Purkinje cell (primary cell): Measurements from ENCODE around the gene LCE1B. TPM values are rescaled to one million over a fixed set of nuclear protein-coding genes. Genes with fewer than 3 reads are reported as not detected.

Experiments used
- polyA plus RNA-seq: library from polyadenylated mRNA; unstranded; fragments of >200 nt; fragmentation: Nextera tagmentation; gene quantifications from 2 replicates; pipeline ENCODE4 v1.2.1, GENCODE V29; 2014

The LCE1B gene, protein sequence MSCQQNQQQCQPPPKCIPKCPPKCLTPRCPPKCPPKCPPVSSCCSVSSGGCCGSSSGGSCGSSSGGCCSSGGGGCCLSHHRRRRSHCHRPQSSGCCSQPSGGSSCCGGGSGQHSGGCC
- polyA plus RNA-seq = not detected in 2 replicates

GRCh38 chr1:152811671-152812070 is at the start of gene LCE1B:
Gene LCE1B (plus strand): TSS chr1:152811971. CDS start chr1:152812447, 476 bp downstream.

DNA sequence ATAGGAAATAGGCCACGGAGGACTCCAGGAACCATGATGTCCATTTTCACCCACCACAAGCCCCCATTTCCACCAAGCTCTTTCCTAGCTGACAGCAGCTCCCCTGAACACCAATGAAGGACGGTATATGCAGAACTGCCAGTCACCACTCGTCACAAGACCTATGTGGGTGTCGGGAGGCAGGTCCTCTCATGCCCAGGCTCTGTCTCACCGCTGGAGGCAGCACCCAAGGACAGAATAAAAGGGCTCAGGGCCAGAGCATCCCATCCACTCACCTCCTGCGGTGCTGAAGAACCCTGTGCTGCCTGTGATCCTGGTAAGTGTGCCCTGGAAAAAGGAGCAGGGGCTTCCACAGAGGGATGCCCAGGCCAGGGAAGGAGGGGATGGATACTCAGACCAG is 36.9 kb upstream of the LCE1B start, which contains the start of gene LCE1F:
Gene LCE1F (plus strand): TSS at position 266 of the 400 bp plus-strand sequence. CDS start 1,232 bp downstream, outside the sequence.

GRCh38 chr1:152786077-152786476 is 25.7 kb upstream of the LCE1B start, which contains the start of gene LCE1E:
Gene LCE1E (plus strand): TSS chr1:152786257. CDS start chr1:152787300, 1,043 bp downstream.

GRCh38 chr1:152796421-152796820 is 15.3 kb upstream of the LCE1B start, which contains the start of gene LCE1D:
Gene LCE1D (plus strand): TSS chr1:152796721. CDS start chr1:152797795, 1,074 bp downstream.

DNA sequence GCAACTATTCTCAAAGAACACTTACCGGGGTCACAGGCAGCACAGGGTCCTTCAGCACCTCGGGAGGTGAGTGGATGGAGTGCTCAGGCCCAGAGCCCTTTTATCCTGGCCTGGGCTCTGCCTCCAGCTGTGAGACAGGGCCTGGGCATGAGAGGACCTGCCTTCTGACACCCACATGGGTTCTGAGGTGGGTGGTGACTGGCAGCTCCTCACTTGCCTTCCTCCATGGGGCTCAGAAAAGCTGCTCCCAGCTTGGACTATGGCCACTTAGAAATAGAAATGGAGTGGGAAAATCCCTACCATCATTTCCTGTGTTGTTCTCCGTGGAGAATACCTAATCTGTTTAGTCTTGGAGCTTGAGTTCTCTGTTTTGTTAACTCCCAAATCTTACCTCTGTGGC is 5.2 kb upstream of the LCE1B start, which contains the start of gene LCE1C:
Gene LCE1C (minus strand): TSS at position 76 of the 400 bp plus-strand sequence. CDS start 1,173 bp downstream, outside the sequence.

GRCh38 chr1:152827173-152827572 is 15.4 kb downstream of the LCE1B start, which contains the start of gene LCE1A:
Gene LCE1A (plus strand): TSS chr1:152827473. CDS start chr1:152827473, 0 bp downstream.

GRCh38 chr1:152842556-152842955 is 30.8 kb downstream of the LCE1B start, which contains the start of gene LCE6A:
Gene LCE6A (plus strand): TSS chr1:152842856. CDS start chr1:152843521, 665 bp downstream.

GRCh38 chr1:152859696-152860095 is 47.9 kb downstream of the LCE1B start, which contains the start of gene LCE7A:
Gene LCE7A (plus strand): TSS chr1:152859996. CDS start chr1:152860698, 702 bp downstream.

Other genes starting within 250 kb of the LCE1B start
- gene LCE3E, start 245.2 kb upstream of the LCE1B start, polyA plus RNA-seq = not detected in 2 replicates
- not detected in 2 replicates for gene LCE3D, start 231.5 kb upstream of the LCE1B start, polyA plus RNA-seq
- gene LCE3C, start 211.7 kb upstream of the LCE1B start, polyA plus RNA-seq = not detected in 2 replicates
- gene LCE3B, start 198.2 kb upstream of the LCE1B start, polyA plus RNA-seq = not detected in 2 replicates
- gene LCE3A, start 188.9 kb upstream of the LCE1B start, polyA plus RNA-seq = not detected in 2 replicates
- not detected in 2 replicates for gene LCE2D, start 148.6 kb upstream of the LCE1B start, polyA plus RNA-seq
- not detected in 2 replicates for gene LCE2C, start 136.7 kb upstream of the LCE1B start, polyA plus RNA-seq
- not detected in 2 replicates for gene LCE2B, start 125.8 kb upstream of the LCE1B start, polyA plus RNA-seq
- gene LCE2A, start 113.6 kb upstream of the LCE1B start, polyA plus RNA-seq = not detected in 2 replicates
- not detected in 2 replicates for gene LCE4A, start 103.8 kb upstream of the LCE1B start, polyA plus RNA-seq
- not detected in 2 replicates for gene KPRP, start 53.9 kb upstream of the LCE1B start, polyA plus RNA-seq
- not detected in 2 replicates for gene LCE1F, start 36.8 kb upstream of the LCE1B start, polyA plus RNA-seq
- gene LCE1E, start 25.7 kb upstream of the LCE1B start, polyA plus RNA-seq = not detected in 2 replicates
- gene LCE1D, start 15.2 kb upstream of the LCE1B start, polyA plus RNA-seq = not detected in 2 replicates
- gene LCE1C, start 5.3 kb upstream of the LCE1B start, polyA plus RNA-seq = not detected in 2 replicates
- not detected in 2 replicates for gene LCE1A, start 15.5 kb downstream of the LCE1B start, polyA plus RNA-seq
- gene LCE6A, start 30.9 kb downstream of the LCE1B start, polyA plus RNA-seq = not detected in 2 replicates
- gene LCE7A, start 48.0 kb downstream of the LCE1B start, polyA plus RNA-seq = not detected in 2 replicates
- not detected in 2 replicates for gene SMCP, start 66.4 kb downstream of the LCE1B start, polyA plus RNA-seq
- not detected in 2 replicates for gene IVL, start 96.6 kb downstream of the LCE1B start, polyA plus RNA-seq
- gene SPRR5, start 135.2 kb downstream of the LCE1B start, polyA plus RNA-seq = not detected in 2 replicates
- gene SPRR4, start 158.7 kb downstream of the LCE1B start, polyA plus RNA-seq = not detected in 2 replicates
- 1.3 TPM in 1 of 2 replicates, not detected in the other for gene SPRR1A, start 172.1 kb downstream of the LCE1B start, polyA plus RNA-seq
- not detected in 2 replicates for gene SPRR3, start 189.8 kb downstream of the LCE1B start, polyA plus RNA-seq
- not detected in 2 replicates for gene SPRR1B, start 219.2 kb downstream of the LCE1B start, polyA plus RNA-seq
- not detected in 2 replicates for gene SPRR2D, start 229.1 kb downstream of the LCE1B start, polyA plus RNA-seq
- gene SPRR2A, start 245.5 kb downstream of the LCE1B start, polyA plus RNA-seq = not detected in 2 replicates